Measurements from ENCODE around the gene YY1AP1. TPM values are rescaled to one million over a fixed set of nuclear protein-coding genes. Genes with fewer than 3 reads are reported as not detected.

Gene YY1AP1
- total and polyA plus RNA-seq, 10 of the 15 experiments (the other 5 are each of a cell fraction or from before 2014, with no cell fraction given): 13.2 to 118 (median 40.5) TPM

DNA sequence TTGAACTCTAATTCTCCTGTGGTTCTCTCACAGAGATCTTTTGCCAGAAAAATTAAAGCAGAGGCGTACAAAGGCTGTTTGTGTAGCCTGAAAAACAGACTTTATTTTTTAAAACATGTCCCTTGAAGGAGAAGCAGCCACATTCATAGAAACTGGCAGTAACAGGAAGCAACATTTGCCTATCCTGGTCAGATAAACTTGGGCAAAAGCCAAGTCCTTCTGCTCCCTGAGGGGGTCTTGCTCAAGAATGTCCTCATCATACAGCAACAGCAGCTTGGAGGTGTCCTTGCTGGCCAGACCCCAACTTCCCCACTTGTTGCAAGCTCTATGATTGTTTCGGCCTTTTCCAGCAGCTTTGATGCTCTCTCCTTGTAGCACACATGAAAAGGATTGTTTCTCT, 42.3 kb downstream of the YY1AP1 start:
- RAD21 ChIA-PET (ENCODE audit: unreplicated experiment): no interaction called here
- no TSS peak for BruUV-seq (replicated peaks)
- ATAC-seq: no peak

DNA sequence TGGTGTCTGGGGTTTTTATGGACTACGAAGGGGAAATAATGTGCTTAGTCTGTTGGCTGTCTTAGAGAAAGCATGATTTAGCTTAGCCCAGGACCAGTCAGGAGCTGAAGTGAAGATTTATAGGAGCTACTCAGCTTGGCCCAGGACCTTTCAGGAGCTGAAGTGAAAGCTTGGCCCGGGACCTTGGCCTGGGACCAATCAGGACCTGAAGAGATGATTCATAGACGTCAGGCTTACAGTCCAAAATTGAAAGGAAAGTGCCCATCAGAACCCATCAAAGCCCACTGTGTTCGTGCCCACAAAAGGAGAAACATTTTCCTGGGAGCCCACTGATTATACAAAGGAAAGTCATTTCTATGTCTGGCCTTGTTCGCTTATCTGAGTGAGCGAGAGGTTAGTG, 42.9 kb downstream of the YY1AP1 start:
- TF ChIP-seq, protein P1, sequence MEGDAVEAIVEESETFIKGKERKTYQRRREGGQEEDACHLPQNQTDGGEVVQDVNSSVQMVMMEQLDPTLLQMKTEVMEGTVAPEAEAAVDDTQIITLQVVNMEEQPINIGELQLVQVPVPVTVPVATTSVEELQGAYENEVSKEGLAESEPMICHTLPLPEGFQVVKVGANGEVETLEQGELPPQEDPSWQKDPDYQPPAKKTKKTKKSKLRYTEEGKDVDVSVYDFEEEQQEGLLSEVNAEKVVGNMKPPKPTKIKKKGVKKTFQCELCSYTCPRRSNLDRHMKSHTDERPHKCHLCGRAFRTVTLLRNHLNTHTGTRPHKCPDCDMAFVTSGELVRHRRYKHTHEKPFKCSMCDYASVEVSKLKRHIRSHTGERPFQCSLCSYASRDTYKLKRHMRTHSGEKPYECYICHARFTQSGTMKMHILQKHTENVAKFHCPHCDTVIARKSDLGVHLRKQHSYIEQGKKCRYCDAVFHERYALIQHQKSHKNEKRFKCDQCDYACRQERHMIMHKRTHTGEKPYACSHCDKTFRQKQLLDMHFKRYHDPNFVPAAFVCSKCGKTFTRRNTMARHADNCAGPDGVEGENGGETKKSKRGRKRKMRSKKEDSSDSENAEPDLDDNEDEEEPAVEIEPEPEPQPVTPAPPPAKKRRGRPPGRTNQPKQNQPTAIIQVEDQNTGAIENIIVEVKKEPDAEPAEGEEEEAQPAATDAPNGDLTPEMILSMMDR (IDR thresholded peaks at IDR 0.05 in 2 of 3, conservative IDR thresholded peaks at IDR 0.05 in 1 of 3; ENCODE audit: control insufficient read depth in 2 of 3, extremely low read depth in 1 of 3, insufficient read depth in 1 of 3, low read depth in 3 of 3, low read length in 3 of 3): no peak
- TF ChIP-seq ZSCAN29 (IDR thresholded peaks at IDR 0.05) (no peak), CHD4 (IDR thresholded peaks at IDR 0.05) (no peak), TAF1 (IDR thresholded peaks at IDR 0.05; ENCODE audit: borderline replicate concordance, low read depth, low read length) (no peak), MYC (IDR thresholded peaks at IDR 0.05; ENCODE audit: insufficient read depth, insufficient read length, insufficient replicate concordance, low read length, severe bottlenecking) (no peak), STAT3 (IDR thresholded peaks at IDR 0.05; ENCODE audit: low read depth, low read length) (no peak), FOXK2 (IDR thresholded peaks at IDR 0.05) (no peak), KDM1A (IDR thresholded peaks at IDR 0.05; ENCODE audit: borderline replicate concordance) (no peak), EED (IDR thresholded peaks at IDR 0.05; ENCODE audit: low read depth) (no peak), ZNF384 (IDR thresholded peaks at IDR 0.05; ENCODE audit: borderline replicate concordance, low read depth, low read length) (no peak), ZNF217 (IDR thresholded peaks at IDR 0.05) (no peak)
- no TSS peak for BruUV-seq (replicated peaks)
- Histone ChIP-seq H3K4me2 (ENCODE audit: control insufficient read depth, insufficient read depth) (no peak overlapping the region), H4K20me1 (ENCODE audit: control insufficient read depth, insufficient read depth) (no peaks in the 10 kb centered on the region), H3K36me3 (ENCODE audit: control insufficient read depth in 2 of 2, insufficient read depth in 2 of 2, low read length in 1 of 2) (no peaks in the 10 kb centered on the region), H3K79me2 (ENCODE audit: control insufficient read depth, insufficient read depth, low read length) (no peaks in the 10 kb centered on the region), H3K9ac (ENCODE audit: control insufficient read depth, insufficient read depth, low read length) (no peak overlapping the region), H3K9me3 (replicated peaks; ENCODE audit: control insufficient read depth, insufficient read depth, low read length) (peaks cover 9% of the 10 kb centered on the region; the same call in 2 of the 3 replicates), H3K27me3 (replicated peaks in 1 of 2; ENCODE audit: control insufficient read depth in 2 of 2, insufficient read depth in 2 of 2, low read length in 1 of 2) (no peaks in the 10 kb centered on the region), H3K27ac (ENCODE audit: control insufficient read depth, insufficient read depth) (no peak overlapping the region), H2AFZ (ENCODE audit: control insufficient read depth, low read depth, low read length) (no peak overlapping the region), H3K4me3 (no peak overlapping the region), H3K4me1 (ENCODE audit: control insufficient read depth, insufficient read depth, low read length) (no peaks in the 10 kb centered on the region)
- ChIA-PET SMC1A (ENCODE audit: uncharacterized antibody, unreplicated experiment) (no interaction called here), RAD21 (ENCODE audit: unreplicated experiment) (no interaction called here), POLR2A (interaction anchor here (0.6 kb wide), 1 partner anchor 280 kb away, joined by 4 read pairs; no protein-coding TSS in a partner anchor), CTCF (no interaction called here)
- DNase-seq (ENCODE audit: low read depth, low spot score) (no peak), FAIRE-seq (no peak), ATAC-seq (no peak)
- WGBS (ENCODE audit: insufficient coverage, insufficient replicate concordance, low lambda C conversion rate, missing lambda C conversion rate): 58% methylated on average over 6 of the region's 6 CpGs
- intact Hi-C loops (cut with micrococcal nuclease; ENCODE audit: unreplicated experiment): no loop called here
- in situ Hi-C loops (cut with MboI): no loop called here

More for the DNA sequence above, 42.3 kb downstream of the YY1AP1 start:
- Histone ChIP-seq H3K4me2 (ENCODE audit: control insufficient read depth, insufficient read depth) (no peak overlapping the region), H3K79me2 (ENCODE audit: control insufficient read depth, insufficient read depth, low read length) (no peaks in the 10 kb centered on the region), H3K36me3 (ENCODE audit: control insufficient read depth in 2 of 2, insufficient read depth in 2 of 2, low read length in 1 of 2) (no peaks in the 10 kb centered on the region), H3K9me3 (replicated peaks; ENCODE audit: control insufficient read depth, insufficient read depth, low read length) (peaks cover 9% of the 10 kb centered on the region; the same call in 2 of the 3 replicates), H3K27ac (ENCODE audit: control insufficient read depth, insufficient read depth) (no peak overlapping the region), H4K20me1 (ENCODE audit: control insufficient read depth, insufficient read depth) (no peaks in the 10 kb centered on the region), H3K27me3 (replicated peaks in 1 of 2; ENCODE audit: control insufficient read depth in 2 of 2, insufficient read depth in 2 of 2, low read length in 1 of 2) (no peaks in the 10 kb centered on the region), H3K9ac (ENCODE audit: control insufficient read depth, insufficient read depth, low read length) (no peak overlapping the region), H2AFZ (ENCODE audit: control insufficient read depth, low read depth, low read length) (no peak overlapping the region), H3K4me3 (no peak overlapping the region), H3K4me1 (ENCODE audit: control insufficient read depth, insufficient read depth, low read length) (no peaks in the 10 kb centered on the region)
- intact Hi-C loops (cut with micrococcal nuclease; ENCODE audit: unreplicated experiment): no loop called here
- no peak for FAIRE-seq
- in situ Hi-C loops (cut with MboI): no loop called here
- TF ChIP-seq ZNF24 (IDR thresholded peaks at IDR 0.05) (no peak), ETV6 (conservative IDR thresholded peaks at IDR 0.05 in 1 of 2, IDR thresholded peaks at IDR 0.05 in 1 of 2; ENCODE audit: borderline replicate concordance in 1 of 2, low read depth in 1 of 2) (no peak)
- no peak for DNase-seq (ENCODE audit: low read depth, low spot score)
- ChIA-PET SMC1A (ENCODE audit: uncharacterized antibody, unreplicated experiment) (no interaction called here), CTCF (interaction anchor here (0.8 kb wide), 1 partner anchor 124 kb away, joined by 3 read pairs; no protein-coding TSS in a partner anchor), POLR2A (no interaction called here)
- 53% methylated on average over 2 of the region's 2 CpGs for WGBS (ENCODE audit: insufficient coverage, insufficient replicate concordance, low lambda C conversion rate, missing lambda C conversion rate)
